ENCODE data around the gene F5.
A peak's percentile ranks its signal among the peaks of the same experiment; 100 is the strongest.
"Not testable (repeated sequence)": the region's sequence is repeated elsewhere in the genome, so short reads cannot be mapped to it uniquely, and the experiment has no call there.

The F5 gene

DNA sequence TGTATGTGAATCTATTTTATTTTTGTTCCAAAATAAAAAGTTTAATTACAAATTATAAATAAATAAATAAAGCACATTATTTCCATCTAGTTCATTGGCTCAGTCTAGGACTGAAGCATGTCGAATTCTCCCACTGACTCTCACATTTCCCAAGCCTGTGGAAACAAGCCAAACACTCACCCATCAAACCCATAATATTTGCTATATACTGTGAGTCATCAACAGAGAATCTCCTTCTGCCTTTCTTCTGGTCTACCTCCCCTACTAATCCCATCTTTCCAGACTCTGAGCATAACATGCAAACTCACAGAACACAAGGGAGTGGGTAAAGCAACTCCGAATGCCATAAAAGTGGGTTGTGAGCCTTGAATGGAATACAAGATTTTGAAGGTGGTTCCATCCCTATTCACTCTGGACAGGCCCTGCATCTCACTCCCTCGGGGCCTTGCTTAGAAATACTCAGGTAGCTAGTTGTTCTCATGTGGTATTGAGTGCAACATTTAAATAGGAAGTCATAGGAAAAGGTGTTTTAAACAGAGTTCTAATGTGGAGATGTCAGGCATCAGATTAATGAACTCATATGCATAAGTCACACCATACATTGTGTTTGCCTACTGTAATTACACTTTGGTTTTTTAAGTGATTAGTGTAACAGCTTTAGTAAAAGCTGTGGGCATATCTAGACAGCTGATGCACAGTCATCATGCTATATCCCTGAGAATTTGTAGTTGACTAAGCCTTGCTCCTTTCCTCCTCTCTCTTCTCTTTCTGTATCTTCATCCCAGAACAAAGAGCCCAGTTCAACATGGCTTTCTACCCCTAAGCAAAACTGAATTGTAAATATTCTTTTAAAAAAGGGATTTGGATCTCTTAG is 47.0 kb downstream of the F5 start:
- peak; percentile 75 for DNase-seq (ENCODE audit: low read depth)

DNA sequence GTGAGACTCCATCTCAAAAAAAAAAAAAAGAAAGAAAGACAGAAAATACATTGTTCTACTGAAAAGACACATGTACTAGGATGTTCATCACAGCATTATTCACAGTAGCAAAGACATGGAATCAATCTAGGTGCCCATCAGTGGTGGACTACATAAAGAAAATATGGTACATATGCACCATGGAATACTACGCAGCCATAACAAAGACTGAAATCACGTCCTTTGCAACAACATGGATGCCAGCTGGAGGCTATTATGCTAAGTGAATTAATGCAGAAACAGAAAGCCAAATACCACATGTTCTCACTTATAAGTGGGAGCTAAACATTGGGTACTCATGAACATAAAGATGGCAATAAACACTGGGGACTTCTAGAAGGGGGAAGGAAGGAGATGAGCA is 51.6 kb downstream of the F5 start:
- DNase-seq (ENCODE audit: low read depth): no peak

GRCh38 chr1:169533528-169534190 is 52.6 kb downstream of the F5 start:
- DNase-seq (ENCODE audit: low read depth): not testable (repeated sequence)

GRCh38 chr1:169530448-169530847 is 55.8 kb downstream of the F5 start:
- no peak for DNase-seq (ENCODE audit: low read depth)

GRCh38 chr1:169529068-169529642 is 57.1 kb downstream of the F5 start:
- DNase-seq (ENCODE audit: low read depth): no peak

DNA sequence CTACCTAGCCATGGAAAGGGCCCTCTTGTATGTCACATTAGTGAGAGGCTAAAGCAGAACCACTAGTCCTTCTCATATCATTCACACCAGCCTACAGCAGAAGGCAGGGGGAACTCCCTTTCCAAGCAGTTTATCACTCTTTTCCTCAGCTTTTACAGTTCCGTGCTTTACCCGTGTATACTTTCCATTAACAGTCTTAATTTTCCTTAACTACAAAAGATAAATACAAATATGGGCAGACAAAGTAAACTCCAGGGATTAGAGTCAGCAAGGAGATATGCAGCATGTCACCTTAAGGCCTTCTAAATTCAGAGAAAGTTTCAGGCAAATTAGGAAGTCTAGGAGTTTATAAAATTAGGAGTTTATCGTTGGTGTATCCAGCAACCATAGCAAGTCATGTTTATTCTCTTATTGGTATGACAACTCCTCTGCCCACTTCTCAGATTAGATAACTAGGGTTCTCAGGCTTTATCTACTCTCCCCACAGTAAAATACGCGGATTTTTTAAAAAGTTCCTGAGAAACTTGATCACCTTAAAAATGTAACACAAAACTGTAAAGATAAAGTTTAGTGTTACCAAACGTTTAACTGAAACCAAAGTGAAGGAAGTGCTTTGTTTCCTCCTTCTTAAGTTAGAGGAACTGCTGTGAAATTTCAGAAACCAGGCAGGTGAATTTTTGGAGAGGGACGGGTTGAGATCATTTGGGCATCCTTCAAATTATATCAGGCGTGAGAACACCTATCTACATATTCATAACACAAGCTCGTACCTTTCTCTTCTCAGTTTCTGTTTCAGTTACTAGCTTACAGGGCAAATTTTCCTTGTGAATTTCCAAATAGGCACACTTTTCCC is 57.8 kb downstream of the F5 start:
- DNase-seq (ENCODE audit: low read depth): no peak

DNA sequence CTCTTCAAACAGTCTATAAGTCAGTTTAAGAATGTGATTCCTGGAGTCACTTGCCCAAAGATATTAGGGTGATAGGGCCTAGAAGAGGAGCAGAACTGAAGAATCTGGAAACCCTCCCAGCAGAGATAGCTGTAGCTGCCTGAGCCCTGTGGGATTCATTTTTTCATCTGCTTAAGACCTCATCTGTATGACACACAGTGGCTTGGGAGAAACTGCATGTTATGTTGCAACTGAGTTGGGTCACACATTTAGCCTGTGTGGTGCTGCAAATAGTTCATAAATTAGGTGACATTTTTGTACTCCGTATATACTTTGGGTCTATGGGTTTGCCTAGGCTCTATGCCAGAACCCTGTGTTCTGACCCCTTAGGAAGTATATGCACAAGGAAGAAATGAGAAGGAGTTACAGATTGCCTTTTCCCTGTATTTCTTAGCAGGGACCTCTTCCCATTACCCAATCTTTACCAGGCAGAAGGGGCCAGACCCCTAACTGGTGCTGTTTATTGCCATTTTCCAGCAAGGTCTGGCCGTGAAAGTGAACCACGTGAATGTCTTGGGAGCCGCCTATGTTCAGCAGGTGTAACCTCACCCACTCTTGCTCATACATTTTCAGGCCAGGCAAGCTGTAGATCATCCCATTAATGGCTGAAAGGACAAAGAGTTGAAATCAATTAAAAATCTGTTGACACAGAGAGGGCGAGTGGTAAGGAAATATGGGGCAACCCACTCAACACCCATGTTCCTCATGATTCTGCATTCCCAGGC is 58.6 kb downstream of the F5 start:
- DNase-seq (ENCODE audit: low read depth): no peak

DNA sequence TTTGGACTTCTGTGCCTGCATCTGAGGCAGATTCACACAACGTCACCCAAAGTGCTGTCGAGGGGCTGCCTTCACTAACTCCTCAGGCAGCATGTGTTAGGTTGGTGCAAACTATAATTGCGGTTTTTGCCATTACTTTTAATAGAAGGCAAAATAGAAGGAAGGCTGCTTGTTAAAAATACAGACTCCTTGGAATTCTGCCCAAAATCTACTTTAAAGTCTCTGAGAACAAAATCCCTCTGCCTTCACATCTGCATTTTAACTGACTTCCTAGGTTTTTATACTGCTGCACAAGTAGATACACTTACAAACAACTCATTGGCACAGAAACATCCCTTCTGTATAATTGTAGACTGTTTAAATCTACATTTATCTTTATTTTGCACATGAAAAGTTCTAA is 59.3 kb downstream of the F5 start:
- DNase-seq (ENCODE audit: low read depth): no peak

GRCh38 chr1:169526120-169526832 is 60.0 kb downstream of the F5 start:
- no peak for DNase-seq (ENCODE audit: low read depth)

DNA sequence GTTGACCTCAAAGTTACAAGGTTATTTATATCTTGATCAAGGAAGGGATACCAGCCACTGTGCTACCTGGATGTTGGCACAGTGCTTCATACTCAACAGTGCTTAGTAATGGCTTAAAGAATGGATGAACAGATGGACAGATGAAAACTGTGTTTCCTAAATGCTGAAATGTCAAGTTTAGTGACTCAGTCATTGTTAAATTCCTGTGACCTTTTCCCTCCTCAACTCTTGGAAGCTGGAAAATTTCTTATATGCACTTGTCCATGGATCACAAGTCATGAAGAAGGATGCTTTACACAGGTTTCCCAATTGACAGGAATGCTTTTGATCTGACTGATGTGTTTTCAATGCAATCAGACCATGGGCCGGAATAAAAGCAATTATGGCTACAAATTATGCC is 60.9 kb downstream of the F5 start:
- no peak for DNase-seq (ENCODE audit: low read depth)

DNA sequence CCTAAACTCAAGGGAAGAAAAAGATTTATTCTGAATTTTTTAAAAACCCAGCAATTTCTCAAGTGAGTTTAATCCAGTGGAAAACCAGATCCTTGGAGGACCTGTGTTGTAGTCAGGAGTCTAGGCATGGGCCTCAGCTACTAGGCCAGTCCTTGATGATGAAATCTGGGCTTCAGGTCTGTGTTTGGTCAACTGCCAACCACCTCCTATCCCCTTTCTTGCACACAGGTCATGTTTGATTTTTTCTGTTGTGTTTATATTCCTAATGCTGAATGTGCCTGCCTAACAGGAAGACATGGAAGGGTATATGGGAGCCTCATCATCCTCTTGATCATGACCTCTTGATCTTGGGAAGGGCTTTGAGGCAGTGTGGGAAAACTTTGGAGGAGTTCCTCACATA is 62.4 kb downstream of the F5 start:
- DNase-seq (ENCODE audit: low read depth): no peak

DNA sequence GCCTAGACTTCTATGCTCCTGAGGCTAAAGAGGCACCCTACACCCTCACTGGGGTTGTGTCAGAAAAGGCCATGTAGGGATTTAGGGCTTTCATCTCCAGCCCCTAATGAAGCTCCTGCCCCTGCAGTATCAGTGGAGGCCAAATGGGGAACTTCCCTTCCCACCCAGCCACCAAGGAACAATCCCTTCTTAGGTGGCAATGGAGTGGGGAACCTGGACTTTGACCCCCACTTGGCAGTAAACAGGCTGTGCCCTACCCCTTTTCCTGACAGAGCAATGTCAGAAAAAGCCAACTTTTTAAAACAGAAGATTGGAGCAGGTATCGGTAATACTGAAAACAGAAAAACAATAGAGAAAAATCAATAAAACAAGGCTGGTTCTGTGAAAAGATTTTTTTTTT is 65.1 kb downstream of the F5 start:
- DNase-seq (ENCODE audit: low read depth): no peak

DNA sequence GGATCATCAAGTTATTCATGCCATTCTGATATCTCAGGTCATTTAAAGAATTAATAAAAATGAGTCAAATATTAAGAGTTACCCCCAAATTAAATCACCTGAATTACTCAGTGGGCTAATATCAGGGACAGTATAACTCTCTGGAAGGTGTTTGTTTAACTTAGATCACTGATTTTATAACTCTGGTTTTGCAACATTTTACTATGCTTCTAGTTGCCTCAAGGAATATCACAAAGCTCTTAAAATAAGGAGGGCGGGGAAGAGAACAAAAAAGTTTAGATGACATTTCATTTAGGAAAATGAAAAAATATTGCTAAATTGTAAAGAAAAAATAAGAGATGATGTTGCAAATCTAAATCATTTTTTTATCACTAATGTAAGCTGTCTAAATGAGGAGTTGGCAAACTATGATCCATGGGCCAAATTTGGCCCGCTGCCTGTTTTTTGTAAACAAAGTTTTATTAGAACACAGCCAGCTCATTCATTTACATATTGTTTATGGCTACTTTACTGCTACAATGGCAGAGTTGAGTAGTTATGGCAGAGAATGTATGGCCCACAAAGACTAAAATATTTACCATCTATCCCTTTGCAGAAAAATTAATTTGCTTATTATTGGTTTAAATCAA is 68.6 kb downstream of the F5 start:
- no peak for DNase-seq (ENCODE audit: low read depth)

- no peak for DNase-seq (ENCODE audit: low read depth)
Measured at GRCh38 chr1:169515641-169516040, 70.6 kb downstream of the F5 start.

GRCh38 chr1:169514566-169515270 is 71.6 kb downstream of the F5 start:
- DNase-seq (ENCODE audit: low read depth): no peak

- DNase-seq (ENCODE audit: low read depth): no peak
Measured at GRCh38 chr1:169513208-169513607, 73.1 kb downstream of the F5 start.

GRCh38 chr1:169511316-169512005 is 74.8 kb downstream of the F5 start:
- peak; percentile 68 for DNase-seq (ENCODE audit: low read depth)

DNA sequence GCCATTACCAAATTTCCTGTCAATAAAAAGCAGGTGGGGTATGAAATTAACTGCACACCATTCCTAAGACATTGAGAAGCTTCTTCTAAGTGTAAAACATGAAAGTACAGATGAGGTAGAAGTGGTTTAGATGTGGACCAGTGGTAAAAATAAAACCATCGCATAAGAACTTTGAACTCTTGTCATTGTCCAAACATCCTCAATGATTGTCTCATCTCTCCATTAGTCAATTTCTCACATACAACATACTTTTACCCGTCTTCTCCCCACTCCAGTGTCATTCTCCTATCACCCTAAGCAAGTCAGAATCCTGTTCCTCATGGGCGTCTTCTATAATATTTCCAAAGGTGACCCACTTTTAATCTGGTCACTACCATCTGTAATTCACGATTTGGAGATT is 76.2 kb downstream of the F5 start:
- no peak for DNase-seq (ENCODE audit: low read depth)

GRCh38 chr1:169509354-169509753 is 76.9 kb downstream of the F5 start:
- no peak for DNase-seq (ENCODE audit: low read depth)

Measured in HS-5 (cell line).